ENCODE data around the gene OSBPL6. TPM values are rescaled to one million over a fixed set of nuclear protein-coding genes. Genes with fewer than 3 reads are reported as not detected.
"Not testable (repeated sequence)": the region's sequence is repeated elsewhere in the genome, so short reads cannot be mapped to it uniquely, and the experiment has no call there.

Gene OSBPL6
- 6.2 TPM for polyA plus RNA-seq (ENCODE audit: insufficient read length)

DNA sequence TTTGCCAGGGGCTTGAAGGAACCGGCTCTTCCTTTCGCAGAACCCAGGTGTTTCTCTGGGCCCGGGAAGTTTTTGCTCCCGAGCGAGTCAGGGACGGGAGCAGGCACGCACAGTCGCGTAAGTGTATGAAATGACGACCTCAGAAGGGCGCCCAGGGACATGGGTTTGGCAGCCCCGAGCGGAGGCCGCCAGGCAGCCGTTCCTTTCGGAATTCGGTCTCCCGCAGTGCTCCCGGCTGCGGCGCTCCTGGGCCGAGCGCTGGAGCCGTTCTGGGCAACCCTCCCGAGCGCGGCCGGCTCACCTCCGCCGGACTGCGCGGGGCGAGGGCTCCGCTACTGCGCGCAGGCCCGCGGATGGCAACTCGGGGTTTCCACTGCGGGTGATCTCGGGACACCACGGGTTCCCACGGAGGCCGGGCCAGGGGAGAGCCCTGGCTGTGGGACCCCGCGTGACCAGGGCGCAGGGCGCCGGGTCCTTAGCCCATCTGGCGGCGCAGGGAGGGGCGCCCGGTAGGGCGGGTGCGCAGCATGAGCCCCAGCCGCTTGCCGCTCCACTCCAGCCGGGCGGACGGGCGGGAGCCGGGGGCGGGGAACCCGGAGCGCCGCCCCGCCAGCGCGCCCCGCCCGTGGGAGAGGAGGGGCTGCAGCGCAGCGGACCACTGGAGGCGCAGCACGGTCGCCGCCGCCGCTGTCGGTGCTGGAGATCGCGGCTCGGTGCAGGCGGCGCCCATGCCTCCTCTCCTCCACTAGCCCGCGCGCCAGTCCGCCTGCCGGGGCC is at the start of gene OSBPL6:
Gene OSBPL6, plus strand, starts transcription at position 690 of the 777 bp plus-strand sequence. CDS start 111,673 bp downstream, outside the sequence.
- DNase-seq (ENCODE audit: low read depth), result no peak

DNA sequence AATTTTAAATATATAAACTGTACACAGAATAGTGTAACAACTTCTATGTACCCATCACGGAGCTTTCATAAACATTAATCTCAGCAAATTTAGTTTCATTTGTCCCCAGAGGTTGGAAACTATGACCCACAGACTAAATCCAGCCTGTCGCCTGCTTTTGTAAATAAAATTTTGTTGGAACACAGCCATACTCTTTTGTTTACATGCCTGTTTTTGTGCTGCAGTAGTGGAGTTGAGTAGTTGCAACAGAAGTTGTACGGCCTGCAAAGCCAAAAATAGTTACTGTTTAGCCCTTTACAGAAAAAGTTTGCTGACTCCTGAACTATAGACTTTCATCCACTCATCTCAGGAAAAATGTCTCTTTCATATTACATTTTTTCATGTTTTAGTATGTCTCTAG is 42.3 kb upstream of the OSBPL6 start:
- peak; percentile 16 for DNase-seq (ENCODE audit: low read depth)

- no peak for DNase-seq (ENCODE audit: low read depth)
Observed at GRCh38 chr2:178152542-178152941, 41.8 kb upstream of the OSBPL6 start.

DNA sequence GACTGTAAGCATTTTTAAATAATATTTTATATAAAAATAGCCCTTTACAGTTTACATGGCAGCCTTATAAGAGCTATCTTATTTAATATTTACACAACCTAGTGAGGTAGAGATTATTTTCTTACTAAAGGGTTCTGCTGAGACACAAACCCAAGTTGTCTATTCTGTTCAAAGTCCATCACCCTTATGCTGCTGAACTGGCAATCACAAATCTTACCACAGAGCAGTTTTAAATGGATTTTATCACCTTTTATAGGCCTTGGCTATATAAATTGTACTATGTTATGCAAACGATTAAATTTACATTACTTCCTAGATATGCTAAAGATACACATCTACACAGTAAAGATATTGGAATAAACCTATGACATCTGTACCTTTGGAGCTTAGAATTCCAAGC is 41.3 kb upstream of the OSBPL6 start:
- DNase-seq (ENCODE audit: low read depth), result no peak

DNA sequence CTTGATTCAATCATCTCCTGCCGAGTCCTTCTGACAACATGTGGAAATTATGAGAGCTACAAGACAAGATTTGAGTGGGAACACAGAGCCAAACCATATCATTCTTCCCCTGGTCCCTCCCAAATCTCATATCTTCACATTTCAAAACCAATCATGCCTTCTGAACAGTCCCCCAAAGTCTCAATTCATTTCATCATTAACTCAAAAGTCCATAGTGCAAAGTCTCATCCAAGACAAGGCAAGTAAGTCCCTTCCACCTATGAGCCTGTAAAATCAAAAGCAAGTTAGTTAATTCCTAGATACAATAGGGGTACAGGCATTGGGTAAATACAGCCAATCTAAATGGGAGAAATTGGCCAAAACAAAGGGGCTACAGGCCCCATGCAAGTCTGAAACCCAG is 40.4 kb upstream of the OSBPL6 start:
- not testable (repeated sequence) for DNase-seq (ENCODE audit: low read depth)

GRCh38 chr2:178155524-178155923 is 38.8 kb upstream of the OSBPL6 start:
- no peak for DNase-seq (ENCODE audit: low read depth)

DNA sequence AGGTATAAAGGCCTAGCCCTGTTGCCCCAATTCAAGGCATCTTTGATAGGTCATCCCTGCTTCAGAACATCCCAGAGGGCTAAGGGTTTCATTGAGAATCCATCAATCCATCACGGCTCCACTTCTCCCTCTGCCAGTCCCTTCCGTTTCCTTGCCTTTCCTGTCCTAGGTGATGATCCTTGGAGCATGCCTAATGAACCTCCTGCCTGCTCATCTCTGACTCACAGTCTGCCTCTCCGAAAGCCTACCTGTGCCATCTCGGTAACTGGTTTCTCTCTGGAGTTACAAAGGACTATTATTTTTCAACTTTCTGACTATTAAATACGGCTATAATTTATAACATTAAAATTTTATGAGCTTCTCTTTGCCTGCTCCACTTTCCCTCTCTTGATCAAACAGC is 36.7 kb upstream of the OSBPL6 start:
- DNase-seq (ENCODE audit: low read depth), result no peak

DNA sequence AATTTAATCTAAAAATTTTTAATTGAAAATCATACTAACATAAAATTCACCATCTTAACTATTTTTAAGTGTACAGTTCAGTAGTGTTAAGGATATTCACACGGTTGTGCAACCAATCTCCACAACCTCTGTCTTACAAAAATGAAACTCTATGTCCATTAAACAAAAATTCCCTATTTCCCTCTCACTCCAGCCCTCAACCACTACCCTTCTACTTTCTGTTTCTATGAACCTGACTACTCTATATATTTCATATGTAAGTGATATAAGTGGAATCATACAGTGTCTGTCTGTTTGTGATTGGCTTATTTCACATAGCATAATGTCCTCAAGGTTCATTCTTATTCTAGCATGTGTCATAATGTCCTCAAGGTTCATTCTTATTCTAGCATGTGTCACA is 34.3 kb upstream of the OSBPL6 start:
- no peak for DNase-seq (ENCODE audit: low read depth)

- no peak for DNase-seq (ENCODE audit: low read depth)
Observed at GRCh38 chr2:178160601-178161000, 33.7 kb upstream of the OSBPL6 start.

GRCh38 chr2:178163395-178163794 is 30.9 kb upstream of the OSBPL6 start:
- no peak for DNase-seq (ENCODE audit: low read depth)

- no peak for DNase-seq (ENCODE audit: low read depth)
Observed at GRCh38 chr2:178163911-178164310, 30.4 kb upstream of the OSBPL6 start.

GRCh38 chr2:178173657-178174056 is 20.7 kb upstream of the OSBPL6 start:
- DNase-seq (ENCODE audit: low read depth), result no peak

DNA sequence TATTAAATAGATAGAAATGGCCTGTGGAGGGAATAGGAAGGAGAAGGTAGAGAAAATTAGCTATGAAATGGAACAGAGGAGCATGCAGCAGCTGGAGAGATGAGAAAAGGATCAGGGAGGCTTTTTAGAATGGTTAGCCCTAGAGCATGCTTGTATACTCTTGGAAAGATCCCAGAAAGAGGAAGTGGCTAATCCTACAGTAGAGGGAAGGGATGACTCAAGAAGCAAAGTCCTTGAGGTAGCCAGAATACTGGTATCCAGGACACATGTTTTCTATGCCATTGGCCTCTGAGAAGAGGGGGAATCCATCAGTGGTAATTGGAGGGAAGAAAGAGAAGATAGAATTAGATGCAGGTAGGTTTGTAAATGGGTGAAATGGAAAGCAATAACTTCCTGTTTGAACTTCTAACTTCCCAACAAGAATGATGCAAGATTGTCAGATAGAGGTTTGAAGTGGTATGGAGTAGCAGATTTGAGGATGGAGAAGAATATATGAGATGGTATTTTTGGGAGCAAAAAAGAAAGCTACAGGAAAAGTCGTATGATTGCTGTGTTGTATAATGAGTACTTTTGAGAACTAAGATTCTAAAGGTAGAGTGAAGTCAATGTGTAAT is 17.1 kb upstream of the OSBPL6 start:
- DNase-seq (ENCODE audit: low read depth), result no peak

- not testable (repeated sequence) for DNase-seq (ENCODE audit: low read depth)
Observed at GRCh38 chr2:178180648-178181047, 13.7 kb upstream of the OSBPL6 start.

GRCh38 chr2:178187861-178188260 is 6.5 kb upstream of the OSBPL6 start:
- no peak for DNase-seq (ENCODE audit: low read depth)

DNA sequence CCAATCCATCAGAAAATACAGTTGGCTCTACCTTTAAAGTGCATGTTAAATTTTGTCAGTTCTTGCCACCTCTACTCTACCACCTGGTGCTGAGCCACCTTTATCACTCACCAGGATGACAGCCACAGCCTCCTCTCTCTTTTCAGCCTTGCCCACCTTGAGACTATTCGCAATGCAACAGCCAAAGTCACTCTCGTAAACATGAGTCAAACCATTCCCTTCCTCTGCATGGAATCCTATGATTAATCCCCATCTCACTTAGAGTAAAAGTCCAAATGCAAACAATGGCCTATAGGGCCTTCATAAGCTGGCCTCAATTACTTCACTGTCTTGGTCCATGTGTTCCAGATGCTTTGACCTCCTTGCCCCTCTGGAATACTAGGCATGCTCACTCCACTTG is 5.8 kb upstream of the OSBPL6 start:
- no peak for DNase-seq (ENCODE audit: low read depth)

GRCh38 chr2:178191004-178191508 is 3.3 kb upstream of the OSBPL6 start:
- DNase-seq (ENCODE audit: low read depth), result no peak

- DNase-seq (ENCODE audit: low read depth), result no peak
Observed at GRCh38 chr2:178191511-178191910, 2.8 kb upstream of the OSBPL6 start.

- no peak for DNase-seq (ENCODE audit: low read depth)
Observed at GRCh38 chr2:178193496-178193822, 853 bp upstream of the OSBPL6 start.

- no peak for DNase-seq (ENCODE audit: low read depth)
Observed at GRCh38 chr2:178194600-178195389, 483 bp downstream of the OSBPL6 start.

DNA sequence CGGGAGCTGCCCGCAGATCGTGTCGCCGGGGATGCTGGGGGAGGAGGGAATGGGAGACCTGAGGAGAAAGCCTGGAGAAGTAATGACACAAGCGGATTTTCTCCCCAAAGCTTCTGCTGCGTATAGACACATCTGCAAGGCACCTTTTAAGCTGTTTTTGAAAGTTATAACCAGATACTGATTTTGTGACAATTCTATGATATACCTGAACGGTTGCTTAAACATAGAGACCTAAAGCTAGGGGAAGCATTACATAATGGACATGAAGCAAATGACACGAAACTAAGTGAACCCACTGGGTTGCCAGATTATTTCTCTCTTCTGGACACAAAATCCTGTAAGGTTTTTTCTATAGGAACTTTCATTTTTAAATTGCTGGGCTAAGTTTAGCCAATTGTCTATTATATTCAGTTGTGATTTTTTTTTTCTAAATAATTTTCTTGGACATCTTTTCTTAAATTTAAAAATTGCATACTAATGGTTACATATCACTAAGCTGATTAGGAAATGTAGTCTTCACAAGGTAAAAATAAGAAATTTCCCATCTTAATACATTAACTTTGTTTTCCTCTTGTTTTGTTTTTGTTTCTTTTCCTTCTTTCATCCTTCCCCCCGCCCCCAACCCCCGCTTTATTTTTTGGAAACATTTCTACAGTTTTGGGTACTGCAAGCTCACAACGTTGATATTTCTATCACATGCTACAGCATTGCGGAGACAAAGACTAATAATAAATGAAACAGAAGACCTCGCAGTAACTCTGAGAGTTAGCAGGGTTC is 1.3 kb downstream of the OSBPL6 start:
- DNase-seq (ENCODE audit: low read depth), result no peak

- DNase-seq (ENCODE audit: low read depth), result no peak
Observed at GRCh38 chr2:178197791-178198190, 3.5 kb downstream of the OSBPL6 start.

All from forelimb muscle (tissue), 1 donor.